ENCODE measurements around the gene GRM2.
A peak's percentile ranks its signal among the peaks of the same experiment; 100 is the strongest.

GRM2 gene

GRCh38 chr3:51706021-51706485 lies 815 bp upstream of the GRM2 start:
- no peak for DNase-seq

GRCh38 chr3:51708216-51708845 lies 1.5 kb downstream of the GRM2 start:
- no peak for DNase-seq

GRCh38 chr3:51709004-51709420 lies 2.1 kb downstream of the GRM2 start:
- DNase-seq, result peak; percentile 18

- DNase-seq, result no peak
Measured at GRCh38 chr3:51709675-51710074, 2.8 kb downstream of the GRM2 start.

GRCh38 chr3:51710631-51711351 lies 3.9 kb downstream of the GRM2 start:
- peak; percentile 24 for DNase-seq

GRCh38 chr3:51711352-51712037 lies 4.6 kb downstream of the GRM2 start:
- no peak for DNase-seq

- DNase-seq, result no peak
Measured at GRCh38 chr3:51712038-51712420, 5.2 kb downstream of the GRM2 start.

DNA sequence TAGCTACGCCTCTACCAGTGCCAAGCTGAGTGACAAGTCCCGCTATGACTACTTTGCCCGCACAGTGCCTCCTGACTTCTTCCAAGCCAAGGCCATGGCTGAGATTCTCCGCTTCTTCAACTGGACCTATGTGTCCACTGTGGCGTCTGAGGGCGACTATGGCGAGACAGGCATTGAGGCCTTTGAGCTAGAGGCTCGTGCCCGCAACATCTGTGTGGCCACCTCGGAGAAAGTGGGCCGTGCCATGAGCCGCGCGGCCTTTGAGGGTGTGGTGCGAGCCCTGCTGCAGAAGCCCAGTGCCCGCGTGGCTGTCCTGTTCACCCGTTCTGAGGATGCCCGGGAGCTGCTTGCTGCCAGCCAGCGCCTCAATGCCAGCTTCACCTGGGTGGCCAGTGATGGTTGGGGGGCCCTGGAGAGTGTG lies 5.7 kb downstream of the GRM2 start:
- no peak for DNase-seq

- DNase-seq, result no peak
Measured at GRCh38 chr3:51712963-51713362, 6.1 kb downstream of the GRM2 start.

DNA sequence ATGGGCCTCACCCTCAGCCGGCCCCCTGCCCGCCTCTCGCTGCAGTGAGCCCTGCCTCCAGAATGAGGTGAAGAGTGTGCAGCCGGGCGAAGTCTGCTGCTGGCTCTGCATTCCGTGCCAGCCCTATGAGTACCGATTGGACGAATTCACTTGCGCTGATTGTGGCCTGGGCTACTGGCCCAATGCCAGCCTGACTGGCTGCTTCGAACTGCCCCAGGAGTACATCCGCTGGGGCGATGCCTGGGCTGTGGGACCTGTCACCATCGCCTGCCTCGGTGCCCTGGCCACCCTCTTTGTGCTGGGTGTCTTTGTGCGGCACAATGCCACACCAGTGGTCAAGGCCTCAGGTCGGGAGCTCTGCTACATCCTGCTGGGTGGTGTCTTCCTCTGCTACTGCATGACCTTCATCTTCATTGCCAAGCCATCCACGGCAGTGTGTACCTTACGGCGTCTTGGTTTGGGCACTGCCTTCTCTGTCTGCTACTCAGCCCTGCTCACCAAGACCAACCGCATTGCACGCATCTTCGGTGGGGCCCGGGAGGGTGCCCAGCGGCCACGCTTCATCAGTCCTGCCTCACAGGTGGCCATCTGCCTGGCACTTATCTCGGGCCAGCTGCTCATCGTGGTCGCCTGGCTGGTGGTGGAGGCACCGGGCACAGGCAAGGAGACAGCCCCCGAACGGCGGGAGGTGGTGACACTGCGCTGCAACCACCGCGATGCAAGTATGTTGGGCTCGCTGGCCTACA lies 8.5 kb downstream of the GRM2 start:
- DNase-seq, result no peak

DNA sequence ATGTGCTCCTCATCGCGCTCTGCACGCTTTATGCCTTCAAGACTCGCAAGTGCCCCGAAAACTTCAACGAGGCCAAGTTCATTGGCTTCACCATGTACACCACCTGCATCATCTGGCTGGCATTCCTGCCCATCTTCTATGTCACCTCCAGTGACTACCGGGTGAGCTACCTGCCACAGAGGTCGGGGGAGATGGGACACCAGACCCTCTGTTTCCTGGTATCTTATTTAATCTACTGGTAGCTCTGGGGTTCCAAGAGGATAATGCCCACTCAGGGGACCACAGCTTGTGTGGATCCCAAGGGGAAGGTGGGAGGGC lies 9.1 kb downstream of the GRM2 start:
- no peak for DNase-seq

DNA sequence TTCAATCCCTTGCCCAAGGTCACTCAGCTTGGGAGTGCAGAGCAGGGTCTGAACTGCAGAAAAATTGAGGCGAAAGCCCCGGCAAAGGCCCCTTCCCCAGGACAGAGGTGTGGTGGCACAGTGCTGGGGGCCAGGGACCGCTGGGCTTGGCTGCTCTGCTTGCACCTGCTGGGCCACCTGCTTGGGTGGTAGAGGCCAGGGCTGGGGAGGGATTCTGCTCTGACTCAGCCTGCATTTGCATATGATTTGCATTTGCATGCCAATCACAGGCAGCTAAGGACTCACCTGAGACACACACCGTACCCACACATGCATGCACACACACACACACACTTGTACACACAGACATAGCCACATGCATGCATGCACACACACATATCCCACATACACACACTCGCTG lies 9.9 kb downstream of the GRM2 start:
- DNase-seq, result no peak

DNA sequence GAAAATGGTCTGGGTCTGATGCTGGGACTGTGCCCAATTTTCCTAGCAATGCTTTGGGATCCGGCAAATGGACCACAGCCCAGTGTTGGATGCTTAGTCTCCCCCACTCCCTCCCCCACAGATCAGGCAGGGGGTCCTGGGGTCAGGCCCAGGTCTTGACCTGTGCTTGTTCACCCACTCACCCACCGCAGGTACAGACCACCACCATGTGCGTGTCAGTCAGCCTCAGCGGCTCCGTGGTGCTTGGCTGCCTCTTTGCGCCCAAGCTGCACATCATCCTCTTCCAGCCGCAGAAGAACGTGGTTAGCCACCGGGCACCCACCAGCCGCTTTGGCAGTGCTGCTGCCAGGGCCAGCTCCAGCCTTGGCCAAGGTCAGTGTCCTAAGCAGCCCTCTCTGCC lies 10.6 kb downstream of the GRM2 start:
- no peak for DNase-seq

GRCh38 chr3:51717947-51718346 lies 11.1 kb downstream of the GRM2 start:
- DNase-seq, result no peak

DNA sequence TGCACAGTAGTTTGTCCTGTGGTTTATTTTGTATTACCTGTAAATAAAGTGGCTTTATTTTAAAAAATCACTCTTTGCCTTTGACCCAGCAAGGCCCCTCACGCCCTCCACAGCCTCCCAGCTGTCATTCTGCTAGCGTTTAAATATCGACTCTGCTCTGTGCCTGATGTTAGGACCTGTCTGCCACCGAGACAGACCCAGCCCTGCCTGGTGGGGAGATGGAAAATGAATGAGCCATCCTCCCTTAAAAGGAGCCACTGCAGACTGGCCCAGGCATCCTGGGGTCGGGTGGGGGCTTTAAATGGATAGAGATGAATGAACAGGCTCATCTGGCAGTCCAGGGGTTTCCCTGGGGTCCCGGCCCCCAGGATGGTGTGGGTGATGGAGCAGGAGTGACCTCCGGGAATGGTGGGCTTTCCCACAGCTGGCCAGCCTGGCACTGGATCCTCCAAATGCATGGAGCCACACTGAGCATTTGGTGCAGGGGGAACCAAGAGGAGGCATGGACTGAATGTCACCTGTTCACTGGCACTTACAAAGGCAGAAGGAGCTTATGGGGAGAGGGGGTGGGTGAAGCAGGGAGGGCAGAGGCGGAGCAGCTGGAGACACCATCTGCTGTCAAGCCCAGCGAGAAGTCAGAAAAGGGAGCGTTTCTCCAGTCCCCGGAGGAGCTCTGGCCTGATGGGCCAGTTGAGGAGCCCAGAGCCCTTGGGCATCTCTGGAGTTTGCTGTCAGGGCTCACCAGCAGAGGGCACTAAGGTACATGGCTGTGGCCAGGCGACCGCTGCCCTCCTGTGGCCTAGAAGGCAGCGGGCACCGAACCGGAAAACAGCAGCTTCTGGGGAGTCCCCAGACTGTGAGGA lies 11.9 kb downstream of the GRM2 start:
- peak; percentile 88 for DNase-seq

DNA sequence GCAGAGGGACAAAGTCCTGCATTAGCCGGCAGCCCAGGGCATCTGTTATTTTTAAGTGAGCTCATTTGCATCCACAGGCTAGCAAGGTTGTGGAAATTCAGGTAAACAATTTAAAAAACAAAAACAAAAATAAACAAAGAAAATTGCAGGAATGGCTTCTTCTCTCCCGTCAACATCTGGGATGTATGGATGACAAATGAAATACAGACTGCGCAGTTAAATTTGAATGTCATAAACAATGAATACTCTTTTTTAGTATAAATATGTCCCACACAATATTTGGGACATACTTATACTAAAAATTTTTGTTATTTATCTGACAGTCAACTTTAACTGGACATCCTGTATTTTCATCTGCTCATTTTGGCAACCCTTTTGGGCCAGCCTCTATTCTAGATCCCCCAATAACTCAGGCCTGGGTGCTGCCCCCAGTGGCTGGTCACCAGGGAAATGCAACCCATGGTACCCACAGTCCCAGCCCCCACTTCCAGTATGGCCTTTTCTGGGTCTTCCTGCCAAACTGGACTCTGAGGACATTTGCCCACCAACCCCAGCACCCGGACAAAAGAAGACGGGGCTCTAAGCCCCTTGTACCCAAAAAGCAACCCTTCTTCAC lies 12.7 kb downstream of the GRM2 start:
- DNase-seq, result no peak

- no peak for DNase-seq
Measured at GRCh38 chr3:51720292-51721061, 13.6 kb downstream of the GRM2 start.

DNA sequence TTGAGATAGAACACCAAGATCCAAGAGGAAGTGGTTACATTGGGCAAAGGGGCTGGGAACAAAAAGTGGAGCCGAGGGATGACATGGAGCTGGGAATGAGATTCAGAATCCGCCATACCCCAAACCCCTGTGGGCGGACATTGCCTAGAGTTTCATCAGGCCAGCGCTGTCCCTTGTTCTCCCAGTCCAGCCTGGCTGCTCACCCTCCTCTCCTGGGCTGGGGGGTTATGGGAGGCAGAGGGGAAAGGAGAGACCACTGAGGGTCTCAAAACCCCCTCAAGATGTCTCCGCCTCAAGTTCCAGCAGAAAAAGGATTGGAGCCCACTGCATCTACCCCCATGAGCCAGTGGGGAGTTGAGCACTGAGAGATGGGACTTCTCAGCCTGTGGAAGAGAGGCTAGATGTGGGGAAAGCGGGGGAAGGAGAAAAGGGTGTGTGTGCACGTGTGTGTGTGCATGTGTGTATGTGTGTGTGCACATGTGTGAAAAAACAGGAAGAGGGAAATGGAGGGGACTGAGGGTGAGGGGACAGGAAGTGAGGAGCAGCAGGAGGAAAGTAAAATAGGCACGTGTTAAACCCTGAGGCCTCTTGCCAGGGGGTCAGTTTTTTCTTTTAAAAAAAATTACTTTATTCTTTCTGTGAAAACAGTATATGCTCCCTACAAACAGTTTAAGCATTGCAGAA lies 14.3 kb downstream of the GRM2 start:
- no peak for DNase-seq

GRCh38 chr3:51722362-51722761 lies 15.5 kb downstream of the GRM2 start:
- DNase-seq, result no peak

DNA sequence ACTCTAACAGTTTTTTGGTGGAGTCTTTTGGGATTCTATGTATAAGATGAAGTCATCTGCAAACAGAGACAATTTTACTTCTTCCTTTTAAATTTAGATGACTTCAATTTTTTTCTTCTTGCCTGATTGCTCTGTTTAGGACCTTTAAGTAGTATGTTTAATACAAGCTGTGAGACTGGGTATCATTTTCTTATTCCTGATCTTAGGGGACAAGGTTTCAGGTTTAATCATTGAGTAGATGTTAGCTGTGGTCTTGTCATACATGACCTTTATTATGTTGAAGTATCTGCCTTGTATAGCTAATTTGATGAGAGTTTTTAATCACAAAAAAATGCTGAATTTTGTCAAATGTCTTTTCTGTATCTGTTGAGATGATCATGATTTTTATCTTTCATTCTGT lies 20.6 kb downstream of the GRM2 start:
- DNase-seq, result no peak

All from eye (tissue), 1 donor.